Neuronal stem cell (in vitro differentiated cells): ENCODE data around the gene TLR9.

Source experiments
- DNase-seq: peaks from one replicate; pipeline ENCODE4 v3.0.0-alpha.2; 2013; ENCODE audit warnings: low spot score
- H2AFZ ChIP-seq: one replicate; pipeline ENCODE4 v1.6.1; 2013; ENCODE audit warnings: mild to moderate bottlenecking, low read length, inconsistent platforms
- H2AK5ac ChIP-seq: 2 replicates; pipeline ENCODE4 v1.6.1; 2013; ENCODE audit warnings: low read depth, mild to moderate bottlenecking, inconsistent platforms, low read length, moderate library complexity, mixed read lengths
- H2BK120ac ChIP-seq: 2 replicates; pipeline ENCODE4 v1.6.1; 2013; ENCODE audit warnings: low read depth, mild to moderate bottlenecking, inconsistent platforms, low read length, moderate library complexity, mixed read lengths
- H2BK12ac ChIP-seq: one replicate; pipeline ENCODE4 v1.6.1; 2013; ENCODE audit warnings: low read length, inconsistent platforms
- H2BK15ac ChIP-seq: 2 replicates; pipeline ENCODE4 v1.6.1; 2013; ENCODE audit warnings: mild to moderate bottlenecking, low read length, inconsistent platforms, mixed read lengths
- H2BK5ac ChIP-seq: one replicate; pipeline ENCODE4 v1.6.1; 2013; ENCODE audit warnings: inconsistent platforms, mild to moderate bottlenecking, low read length, moderate library complexity
- H3K14ac ChIP-seq: one replicate; pipeline ENCODE4 v1.6.1; 2013; ENCODE audit warnings: low read length, inconsistent platforms
- H3K18ac ChIP-seq: 2 replicates; pipeline ENCODE4 v1.6.1; 2013; ENCODE audit warnings: low read length, inconsistent platforms
- H3K23ac ChIP-seq: 2 replicates; pipeline ENCODE4 v1.6.1; 2013; ENCODE audit warnings: low read depth, mild to moderate bottlenecking, mixed read lengths, low read length, inconsistent platforms; ENCODE audit not compliant: poor library complexity
- H3K27ac ChIP-seq: replicated peaks from 3 replicates; pipeline ENCODE4 v1.5.1; 2013; ENCODE audit warnings: low read length, inconsistent platforms
- H3K27me3 ChIP-seq, 3 experiments: 2 replicates each; pipeline ENCODE4 v1.6.1; 2013; ENCODE audit warnings: low read length in 3 of 3, mild to moderate bottlenecking in 2 of 3, inconsistent platforms in 1 of 3, low read depth in 1 of 3, mixed read lengths in 1 of 3, moderate library complexity in 1 of 3; ENCODE audit not compliant: control insufficient read depth in 3 of 3, insufficient read depth in 3 of 3
- H3K36me3 ChIP-seq, 2 donors: replicated peaks in 1 of 2; 2 replicates each; pipeline ENCODE4 v1.6.1; 2013; ENCODE audit warnings: low read length in 2 of 2; ENCODE audit not compliant: control insufficient read depth in 2 of 2, insufficient read depth in 2 of 2
- H3K4ac ChIP-seq: 2 replicates; pipeline ENCODE4 v1.6.1; 2013; ENCODE audit warnings: inconsistent platforms, mild to moderate bottlenecking, low read length, moderate library complexity
- H3K4me1 ChIP-seq, 2 donors: 1 replicate in 1 of 2; 2 replicates in 1 of 2; pipeline ENCODE4 v1.6.1; 2013; ENCODE audit warnings: low read length in 2 of 2, low read depth in 1 of 2; ENCODE audit not compliant: control insufficient read depth in 2 of 2, insufficient read depth in 1 of 2
- H3K4me2 ChIP-seq: one replicate; pipeline ENCODE4 v1.6.1; 2013; ENCODE audit warnings: mild to moderate bottlenecking, low read length, inconsistent platforms; ENCODE audit not compliant: insufficient read depth, poor library complexity, severe bottlenecking
- H3K4me3 ChIP-seq, 2 donors: 2 replicates each; pipeline ENCODE4 v1.5.1; 2013; ENCODE audit warnings: low read length in 2 of 2, mild to moderate bottlenecking in 2 of 2, inconsistent platforms in 1 of 2, moderate library complexity in 1 of 2
- H3K79me1 ChIP-seq: one replicate; pipeline ENCODE4 v1.6.1; 2013; ENCODE audit warnings: low read depth, mild to moderate bottlenecking, inconsistent platforms, low read length, moderate library complexity
- H3K9ac ChIP-seq: one replicate; pipeline ENCODE4 v1.6.1; 2013; ENCODE audit warnings: mild to moderate bottlenecking, low read depth, low read length, inconsistent platforms; ENCODE audit not compliant: poor library complexity
- H3K9me3 ChIP-seq, 2 donors: replicated peaks in 1 of 2; 2 replicates each; pipeline versions ENCODE3 to v1.6.1; 2013; ENCODE audit warnings: low read length in 2 of 2, mild to moderate bottlenecking in 2 of 2, inconsistent platforms in 1 of 2, low read depth in 1 of 2, mixed read lengths in 1 of 2, moderate library complexity in 1 of 2; ENCODE audit not compliant: control insufficient read depth in 2 of 2, insufficient read depth in 1 of 2
- H4K8ac ChIP-seq: one replicate; pipeline ENCODE4 v1.6.1; 2013; ENCODE audit warnings: low read depth, mild to moderate bottlenecking, inconsistent platforms, low read length, moderate library complexity
- H4K91ac ChIP-seq: one replicate; pipeline ENCODE4 v1.6.1; 2013; ENCODE audit warnings: low read length, low read depth, mild to moderate bottlenecking, inconsistent platforms; ENCODE audit not compliant: poor library complexity
- WGBS, 2 donors: extraction: QIAGEN DNeasy Blood & Tissue Kit; methylation state at CpG; one replicate each; pipeline ENCODE4 v1.1.7; 2013; ENCODE audit warnings: missing lambda C conversion rate in 2 of 2, mixed read lengths in 1 of 2; ENCODE audit not compliant: insufficient read length in 2 of 2, insufficient replicate concordance in 1 of 2; ENCODE audit errors: extremely low coverage in 2 of 2; 5-methylcytosine and 5-hydroxymethylcytosine counted together

TLR9 gene

GRCh38 chr3:52184690-52185089, 40.8 kb downstream of the TLR9 start:
- Histone ChIP-seq H3K4ac (no peak overlapping the region), H2BK5ac (no peak overlapping the region), H2BK15ac (no peak overlapping the region), H3K9ac (no peak overlapping the region), H2AK5ac (no peak overlapping the region), H3K23ac (no peak overlapping the region), H2AFZ (no peak overlapping the region), H3K4me2 (no peak overlapping the region), H3K18ac (no peak overlapping the region), H3K4me1 (no peaks in the 10 kb centered on the region), H3K9me3 (no peaks in the 10 kb centered on the region), H4K91ac (no peak overlapping the region), H3K14ac (no peak overlapping the region), H3K27ac (no peak overlapping the region), H3K4me3 (no peak overlapping the region), H2BK120ac (no peak overlapping the region), H3K79me1 (no peaks in the 10 kb centered on the region), H2BK12ac (no peak overlapping the region), H3K27me3 (peaks cover 0 to 8% (median 0%) of the 10 kb centered on the region in 3 experiments), H4K8ac (no peak overlapping the region), H3K36me3 (no peaks in the 10 kb centered on the region)
- WGBS, 2 donors: no CpG with 5 or more reads among the region's 8 CpGs
- DNase-seq: no peak

DNA sequence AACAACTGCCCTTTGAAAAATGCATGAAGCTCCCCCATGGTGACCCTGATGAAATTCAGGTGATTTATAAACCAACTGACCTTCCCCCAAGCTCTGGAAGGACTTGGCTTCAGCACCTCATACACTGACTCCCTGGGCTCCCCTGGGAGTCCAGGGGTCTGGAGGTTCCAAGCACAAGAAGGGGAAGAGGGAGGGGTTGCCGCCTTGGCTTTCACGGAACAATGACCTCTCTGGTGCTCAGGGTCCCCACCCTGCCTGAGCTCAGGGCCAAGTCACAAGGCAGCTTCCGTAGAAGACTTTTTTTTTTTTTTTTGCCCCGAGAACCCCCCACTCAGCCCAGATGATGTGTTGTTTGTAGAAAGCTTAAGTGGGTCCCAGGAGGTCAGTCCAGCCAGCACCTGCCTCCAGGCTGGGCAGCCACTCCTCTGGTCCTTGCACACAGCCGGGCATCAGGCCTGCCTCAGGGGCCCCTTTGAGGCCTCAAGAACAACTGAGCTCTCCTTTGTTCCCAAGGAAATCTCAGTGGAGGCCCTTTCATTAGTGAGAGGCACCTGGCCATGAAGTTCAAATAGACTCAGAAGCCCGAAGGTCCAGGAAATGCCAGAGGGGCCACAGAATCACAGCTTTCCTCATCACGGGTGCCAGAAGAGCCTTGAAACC, 41.5 kb downstream of the TLR9 start:
- Histone ChIP-seq H4K91ac (no peak overlapping the region), H3K9me3 (no peaks in the 10 kb centered on the region), H2BK15ac (no peak overlapping the region), H3K23ac (no peak overlapping the region), H3K4me1 (no peaks in the 10 kb centered on the region), H3K4me3 (no peak overlapping the region), H3K27ac (no peak overlapping the region), H3K18ac (no peak overlapping the region), H2AFZ (no peak overlapping the region), H4K8ac (no peak overlapping the region), H3K36me3 (no peaks in the 10 kb centered on the region), H3K4ac (no peak overlapping the region), H3K4me2 (no peak overlapping the region), H2BK5ac (no peak overlapping the region), H3K79me1 (no peaks in the 10 kb centered on the region), H2BK120ac (no peak overlapping the region), H3K9ac (no peak overlapping the region), H3K14ac (no peak overlapping the region), H2BK12ac (no peak overlapping the region), H2AK5ac (no peak overlapping the region), H3K27me3 (peaks cover 0 to 10% (median 0%) of the 10 kb centered on the region in 3 experiments)
- WGBS, 2 donors: no CpG with 5 or more reads among the region's 7 CpGs
- DNase-seq: no peak

GRCh38 chr3:52182691-52183090, 42.8 kb downstream of the TLR9 start:
- no peak overlapping the region for H2BK15ac ChIP-seq
- no peak overlapping the region for H3K4me2 ChIP-seq
- H3K18ac ChIP-seq: no peak overlapping the region
- WGBS, 2 donors: no CpG with 5 or more reads among the region's 4 CpGs
- H3K36me3 ChIP-seq: no peaks in the 10 kb centered on the region
- DNase-seq: no peak
- H2BK12ac ChIP-seq: no peak overlapping the region
- no peak overlapping the region for H4K91ac ChIP-seq
- no peak overlapping the region for H2AFZ ChIP-seq
- H2BK120ac ChIP-seq: no peak overlapping the region
- peak overlapping the region; percentile 3 for H3K9ac ChIP-seq
- H3K27ac ChIP-seq: no peak overlapping the region
- H3K4me1 ChIP-seq: no peaks in the 10 kb centered on the region
- H3K4ac ChIP-seq: no peak overlapping the region
- no peaks in the 10 kb centered on the region for H3K9me3 ChIP-seq
- H3K23ac ChIP-seq: no peak overlapping the region
- H2BK5ac ChIP-seq: no peak overlapping the region
- H2AK5ac ChIP-seq: no peak overlapping the region
- peaks cover 0 to 11% (median 0%) of the 10 kb centered on the region in 3 experiments for H3K27me3 ChIP-seq
- H3K14ac ChIP-seq: no peak overlapping the region
- no peaks in the 10 kb centered on the region for H3K79me1 ChIP-seq
- no peak overlapping the region for H3K4me3 ChIP-seq
- H4K8ac ChIP-seq: no peak overlapping the region

- Histone ChIP-seq H2BK5ac (no peak overlapping the region), H3K36me3 (no peaks in the 10 kb centered on the region), H3K14ac (no peak overlapping the region), H2BK15ac (no peak overlapping the region), H2AK5ac (no peak overlapping the region), H2AFZ (no peak overlapping the region), H4K8ac (no peak overlapping the region), H3K23ac (no peak overlapping the region), H3K18ac (no peak overlapping the region), H3K9me3 (no peaks in the 10 kb centered on the region), H3K27me3 (peaks cover 0 to 16% (median 0%) of the 10 kb centered on the region in 3 experiments), H3K4me1 (no peaks in the 10 kb centered on the region), H2BK12ac (no peak overlapping the region), H3K79me1 (no peaks in the 10 kb centered on the region), H3K4ac (no peak overlapping the region), H2BK120ac (no peak overlapping the region), H3K9ac (no peak overlapping the region), H4K91ac (no peak overlapping the region), H3K4me2 (no peak overlapping the region), H3K27ac (no peak overlapping the region), H3K4me3 (no peak overlapping the region)
- DNase-seq: no peak
- no CpG with 5 or more reads among the region's 5 CpGs for WGBS, 2 donors
Measured at GRCh38 chr3:52182196-52182595, 43.2 kb downstream of the TLR9 start.
